Myocyte (in vitro differentiated cells): ENCODE results near the gene GJD2. TPM values are rescaled to one million over a fixed set of nuclear protein-coding genes. Genes with fewer than 3 reads are reported as not detected.

Experiments used
- DNase-seq: peaks from one replicate; pipeline ENCODE4 v3.0.0-alpha.2; 2012; ENCODE audit warnings: low read depth
- total RNA-seq: library from RNA; depleted of rRNA; stranded (reverse); fragments of >200 nt; gene quantifications from 2 replicates; pipeline ENCODE4 v1.2.3, GENCODE V29; 2014

GJD2 gene
- total RNA-seq, 1 donor from 2014 or later, result not detected

DNA sequence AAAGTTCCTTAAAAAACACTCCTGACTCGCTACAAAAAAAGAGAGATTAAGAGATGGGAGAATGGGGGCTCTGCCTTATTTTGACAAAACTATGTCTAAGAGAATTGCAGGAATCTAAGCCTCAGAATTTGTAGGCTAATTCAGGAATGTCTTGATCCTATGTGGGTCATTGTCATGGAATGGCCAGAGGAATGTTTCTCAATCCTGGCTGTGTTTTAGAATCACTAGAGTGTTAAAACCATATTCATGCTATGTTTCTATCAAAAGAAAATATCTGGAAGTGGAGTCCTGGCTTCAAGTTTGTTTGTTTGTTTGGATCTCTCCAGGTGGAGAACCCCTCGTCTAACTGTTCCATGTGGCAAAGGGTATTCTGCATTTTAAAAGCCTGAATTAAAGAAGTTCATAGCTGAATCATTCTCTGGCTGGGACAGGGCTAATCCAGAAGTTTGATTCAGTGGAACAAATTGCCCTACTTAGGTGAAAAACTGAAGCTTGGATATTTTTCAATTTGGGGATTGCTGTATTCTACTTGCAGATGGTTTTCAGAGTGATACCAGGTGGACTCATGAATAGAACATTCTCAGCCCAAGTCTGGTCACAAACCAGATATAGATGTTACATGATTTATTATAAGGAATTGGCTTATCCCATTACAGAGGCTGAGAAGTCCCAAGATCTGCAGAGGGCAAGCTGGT, 28.2 kb downstream of the GJD2 start:
- DNase-seq, result peak; percentile 79

DNA sequence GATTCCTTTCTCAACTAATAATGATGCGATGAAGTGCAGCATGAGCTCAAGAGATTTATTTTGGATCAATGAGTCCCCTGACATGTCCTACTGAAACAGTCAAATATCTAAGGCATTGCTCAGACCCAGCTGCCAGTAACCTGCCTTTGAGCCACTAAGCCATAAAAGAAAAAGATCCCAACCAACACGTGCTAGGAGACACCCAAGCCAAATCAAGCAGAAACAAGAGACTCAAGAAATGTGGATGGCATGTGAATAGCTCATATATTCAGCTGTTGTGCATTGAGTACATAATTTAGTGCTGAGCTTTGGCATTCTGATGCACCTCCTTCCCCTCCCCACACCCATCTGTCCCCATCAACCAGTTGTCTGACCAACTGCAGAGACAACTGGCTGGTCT, 29.2 kb downstream of the GJD2 start:
- peak; percentile 99 for DNase-seq

DNA sequence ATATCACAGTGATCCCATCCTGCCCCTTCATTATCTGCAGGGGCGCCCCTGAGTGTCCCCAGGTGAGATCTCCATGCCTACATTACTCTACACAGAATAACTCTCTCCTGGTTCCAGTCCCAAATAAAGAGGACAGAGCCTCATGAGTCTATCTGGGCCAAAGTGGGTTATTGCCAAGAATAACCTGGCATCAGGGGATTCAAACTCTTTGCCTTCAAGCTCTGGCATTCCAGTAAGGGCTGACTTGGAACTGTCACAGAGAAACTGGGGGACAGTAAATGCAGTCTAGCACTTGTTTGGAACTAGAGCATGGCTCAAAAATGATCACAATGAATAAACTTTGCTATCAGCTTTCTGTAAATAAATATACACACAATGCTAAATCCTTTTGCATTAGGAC, 30.3 kb downstream of the GJD2 start:
- DNase-seq, result peak; percentile 69

DNA sequence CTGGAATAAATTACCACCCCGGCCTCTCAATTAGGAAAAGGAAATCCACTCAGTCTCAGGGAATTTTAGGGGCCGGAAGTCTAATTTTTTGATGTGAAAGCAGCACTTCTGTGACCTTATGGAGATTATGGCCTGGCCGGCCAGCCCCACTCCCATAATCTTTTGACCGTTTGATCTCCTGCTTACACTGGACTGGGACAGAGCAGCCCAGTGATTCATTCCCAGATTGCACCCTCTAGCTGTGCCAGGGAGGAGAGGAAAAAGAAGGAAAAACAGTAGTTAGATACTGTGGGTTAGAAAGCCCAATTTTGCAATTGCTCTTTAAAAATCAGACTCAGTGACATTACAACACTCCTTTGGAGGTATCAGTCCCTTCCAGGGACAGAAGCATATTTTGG, 32.4 kb downstream of the GJD2 start:
- DNase-seq, result no peak

DNA sequence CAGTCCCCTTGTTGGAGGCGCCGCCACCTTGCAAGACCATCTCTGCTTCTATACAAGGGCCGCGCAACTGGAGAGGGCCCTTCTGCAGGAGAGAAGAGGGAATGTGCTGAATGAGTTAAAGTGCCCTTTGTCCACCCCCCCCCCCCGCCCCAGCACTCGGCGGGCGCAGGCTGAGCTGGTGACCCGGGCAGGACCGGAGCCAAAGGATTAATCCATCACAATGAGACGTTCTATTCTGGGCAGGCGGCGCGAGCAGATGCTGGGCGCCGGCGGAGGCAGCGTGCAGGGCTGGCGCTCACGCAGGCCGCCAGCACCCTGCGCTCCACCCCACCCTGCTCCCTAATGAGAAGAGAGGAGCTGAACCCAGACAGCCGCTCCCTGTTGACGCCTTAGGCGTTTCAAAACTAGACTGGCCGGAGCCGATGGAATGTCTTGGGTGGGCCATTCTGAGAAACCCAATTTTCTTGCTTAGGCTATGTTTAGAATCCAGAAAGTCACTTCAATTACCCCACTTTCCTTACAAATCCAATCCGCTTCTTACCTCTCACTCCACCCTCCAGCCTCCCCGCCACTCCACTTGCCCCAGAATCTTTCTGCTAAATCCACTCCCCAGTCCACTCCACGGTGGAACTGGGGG, 32.9 kb downstream of the GJD2 start:
- DNase-seq, result peak; percentile 97

DNA sequence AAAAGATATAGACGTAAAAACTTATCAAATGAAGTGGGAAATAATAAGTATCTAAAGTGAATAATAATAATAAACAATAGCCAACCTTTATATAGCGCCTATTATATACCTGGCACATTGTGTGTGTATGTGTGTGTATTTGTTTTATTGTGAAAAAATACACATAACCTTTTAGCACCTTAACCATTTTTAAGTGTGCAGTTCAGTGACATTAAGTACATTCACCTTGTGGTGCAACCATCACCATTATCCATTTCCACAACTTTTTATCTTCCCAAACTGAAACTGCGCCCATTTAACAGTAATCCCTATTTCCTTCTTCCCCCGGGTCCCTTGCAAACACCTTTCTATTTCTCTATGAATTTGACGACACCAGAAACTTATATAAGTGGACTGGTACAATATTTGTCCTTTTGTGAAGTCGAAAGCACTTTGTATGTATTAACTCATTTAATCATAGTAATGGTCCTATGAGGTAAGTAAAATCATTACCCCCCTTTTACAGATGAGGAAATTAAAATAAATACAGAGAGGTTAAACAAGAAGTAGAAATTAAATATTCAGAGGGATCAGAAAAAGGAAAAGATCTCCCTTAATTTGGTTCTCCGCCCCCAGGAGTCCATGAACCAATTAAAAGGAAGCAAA, 33.5 kb downstream of the GJD2 start:
- no peak for DNase-seq

DNA sequence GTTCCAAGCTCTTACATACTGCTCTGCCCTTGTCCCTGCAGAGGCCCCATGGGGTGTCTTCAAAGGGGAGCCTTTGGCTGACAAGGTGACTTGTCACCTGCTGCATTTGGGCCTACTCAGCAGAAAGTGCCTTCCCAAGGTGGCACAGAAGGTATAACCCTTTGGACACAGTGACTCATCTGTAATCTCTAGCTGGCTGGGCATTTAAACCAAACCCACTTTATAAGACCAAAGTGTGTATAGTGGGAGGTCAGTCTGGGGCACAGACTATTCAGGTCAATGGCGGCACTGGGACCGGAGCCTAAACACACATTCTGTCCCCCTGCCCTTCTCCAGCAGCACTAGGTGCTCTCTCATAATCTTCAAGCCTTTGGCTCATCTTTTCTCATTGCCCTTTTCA, 35.1 kb downstream of the GJD2 start:
- DNase-seq, result no peak

DNA sequence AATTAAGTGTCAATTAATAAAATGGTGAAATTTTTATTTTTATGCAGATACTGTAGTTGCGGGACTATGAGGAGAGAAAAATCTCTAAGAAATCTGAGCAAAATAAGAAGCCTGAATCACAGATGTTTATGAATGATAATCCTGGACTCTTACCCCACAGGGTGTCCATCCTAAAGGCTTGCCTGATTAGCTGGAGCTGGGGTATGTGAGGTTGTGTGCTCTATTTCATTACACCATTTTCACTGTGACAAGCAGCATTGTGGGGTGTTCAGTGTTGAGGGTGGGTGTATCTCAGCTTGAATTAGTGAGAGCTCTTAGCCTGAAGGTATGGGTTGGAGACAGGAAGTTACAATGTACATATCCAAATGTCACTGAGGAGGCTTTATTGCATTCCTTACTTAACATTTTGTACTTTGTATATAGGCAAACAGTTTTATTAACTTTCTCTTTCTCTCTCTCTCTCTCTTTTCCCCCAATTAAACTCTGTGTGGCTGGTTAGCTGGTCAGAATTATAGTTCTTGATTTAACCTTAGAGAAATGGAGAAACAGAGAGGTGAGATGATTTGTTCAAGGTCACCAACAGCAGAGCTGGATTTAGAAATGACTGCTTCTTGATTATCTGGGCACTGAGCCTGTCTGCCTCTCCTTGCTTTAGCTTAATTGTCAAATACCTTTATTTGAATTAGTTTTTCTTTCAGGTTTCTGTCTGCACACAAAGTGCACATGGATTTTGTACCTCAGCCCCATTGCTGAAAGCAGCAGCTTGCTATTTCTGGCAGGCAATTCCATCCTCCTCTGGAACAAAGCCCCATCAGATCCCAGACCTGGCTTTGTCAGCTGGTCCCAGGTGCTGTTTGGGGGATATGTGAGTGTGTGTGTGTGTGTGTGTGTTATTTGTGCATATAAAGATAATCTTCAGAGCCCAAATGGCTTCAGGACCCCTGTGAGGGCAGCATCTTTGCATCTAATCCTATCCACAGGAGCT, 35.8 kb downstream of the GJD2 start:
- no peak for DNase-seq

DNA sequence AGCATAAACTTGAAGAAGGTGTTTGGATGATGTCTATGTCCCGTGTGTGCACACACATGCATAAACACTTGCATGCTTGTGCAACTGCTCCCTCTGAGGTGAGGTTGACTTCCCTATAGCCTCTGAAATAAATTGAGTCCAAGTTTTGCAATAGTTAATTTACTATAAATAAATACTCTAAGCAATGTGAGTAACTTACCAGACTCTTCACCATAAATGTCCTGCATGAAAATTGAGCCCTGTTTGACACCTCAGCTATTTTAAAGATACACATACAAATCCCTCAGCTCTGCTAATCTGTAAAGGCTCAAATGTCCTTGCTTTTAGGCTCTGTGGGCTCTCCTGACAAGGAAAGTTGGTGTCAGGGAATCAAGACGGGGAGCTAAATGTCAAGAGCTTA, 37.1 kb downstream of the GJD2 start:
- DNase-seq, result peak; percentile 41

DNA sequence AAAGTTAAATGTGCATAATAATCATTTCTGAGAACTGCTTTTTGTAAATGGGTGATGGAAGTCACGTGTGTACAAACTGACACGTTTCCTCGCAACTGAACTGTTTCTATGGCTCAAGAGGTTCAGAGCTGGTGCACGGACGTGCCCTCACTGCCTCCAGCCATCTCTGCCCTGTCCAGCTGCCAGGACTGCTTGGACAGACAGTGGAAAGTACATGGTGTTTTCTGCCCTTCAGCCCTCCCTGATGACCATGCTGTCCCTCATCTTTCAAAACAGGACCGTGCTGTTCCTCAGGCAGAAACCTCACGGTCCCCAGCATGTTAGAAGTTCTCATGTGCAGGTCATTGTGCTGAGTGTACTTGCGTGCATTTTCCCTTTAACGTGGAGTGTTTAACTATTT, 38.7 kb downstream of the GJD2 start:
- DNase-seq, result peak; percentile 14

DNA sequence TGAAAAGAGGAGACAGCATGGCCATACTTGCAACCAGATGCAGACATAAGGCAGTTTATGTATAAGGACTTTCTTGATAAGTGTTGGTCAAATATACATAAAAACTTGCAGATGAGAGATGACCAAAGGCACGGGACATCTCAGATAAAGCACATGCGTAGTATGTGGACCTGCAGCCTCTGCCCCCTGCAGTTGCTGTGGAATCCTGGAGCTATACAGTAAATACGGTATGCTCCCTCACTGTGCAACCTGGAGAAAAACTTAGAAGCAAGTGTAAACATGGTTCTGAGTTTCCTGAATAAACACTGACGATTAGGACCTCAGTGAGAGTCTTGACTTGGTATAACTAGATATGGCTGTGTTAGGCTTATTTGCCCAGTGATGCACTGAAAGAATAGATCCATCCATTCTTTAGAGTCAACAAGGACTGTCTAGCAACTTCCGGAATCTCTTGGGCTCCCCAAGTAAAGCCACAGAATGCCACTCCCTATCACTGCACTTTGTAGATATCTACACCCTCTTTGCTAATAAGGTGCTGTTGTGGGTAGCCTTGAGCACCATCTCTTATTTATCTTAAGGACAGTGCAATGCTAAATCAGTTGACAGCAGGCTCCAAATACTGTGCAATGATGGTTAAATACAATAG, 40.2 kb downstream of the GJD2 start:
- no peak for DNase-seq

DNA sequence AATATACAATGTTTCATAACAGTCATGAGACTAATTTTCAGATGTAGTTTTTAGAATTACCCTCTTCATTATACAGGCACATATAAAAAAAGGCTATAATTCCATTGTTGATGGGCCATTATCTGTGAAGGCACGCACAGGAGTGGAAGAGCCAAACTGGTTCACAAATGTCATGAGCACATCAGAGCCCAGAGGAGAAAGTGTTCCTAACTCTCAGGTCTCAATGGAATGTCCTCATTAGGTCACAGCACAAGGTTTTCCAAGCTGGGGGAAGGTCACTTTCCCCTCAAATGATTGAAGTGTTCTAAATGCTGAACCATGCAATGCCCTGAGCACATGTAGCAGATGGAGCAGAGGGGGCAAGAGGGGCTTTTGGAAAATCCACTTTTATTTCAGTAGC, 41.2 kb downstream of the GJD2 start:
- DNase-seq, result no peak

DNA sequence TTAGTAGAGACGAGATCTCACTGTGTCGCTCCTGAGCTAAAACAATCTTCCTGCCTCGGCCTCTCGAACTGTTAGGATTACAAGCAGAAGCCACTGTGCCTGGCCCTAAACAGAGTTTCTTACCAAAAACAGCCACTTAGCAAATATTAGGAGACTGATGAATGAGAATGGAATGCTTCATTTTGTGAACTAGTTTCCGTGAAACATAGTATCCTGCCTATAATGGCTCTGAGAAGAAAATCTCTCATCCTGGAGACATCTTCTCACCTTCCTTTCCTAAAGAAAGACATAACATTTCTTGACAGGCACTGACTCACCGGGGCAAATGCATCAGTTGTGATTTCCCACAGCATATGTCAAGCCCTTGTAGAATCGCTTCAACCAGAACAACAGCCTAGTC, 44.9 kb downstream of the GJD2 start:
- DNase-seq, result peak; percentile 38

DNA sequence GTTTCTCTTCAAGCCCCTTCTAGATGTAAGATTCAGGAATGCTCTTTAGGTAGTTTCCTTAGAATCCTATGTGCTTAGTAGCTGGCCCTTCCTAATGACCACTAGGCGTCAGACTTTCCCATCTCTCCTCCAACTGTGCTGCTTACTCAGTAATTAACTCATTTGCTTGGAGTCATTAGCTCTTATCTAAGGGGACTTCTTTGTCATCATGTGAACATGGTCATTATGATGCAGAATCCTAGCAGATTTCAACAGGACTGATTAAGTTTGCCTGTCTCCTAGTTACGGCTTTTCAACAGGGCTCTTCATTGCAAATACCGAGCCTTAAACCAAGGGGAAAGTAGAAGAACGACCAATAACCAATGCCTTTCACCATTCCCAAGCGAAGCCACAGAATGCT, 46.4 kb downstream of the GJD2 start:
- peak; percentile 75 for DNase-seq

DNA sequence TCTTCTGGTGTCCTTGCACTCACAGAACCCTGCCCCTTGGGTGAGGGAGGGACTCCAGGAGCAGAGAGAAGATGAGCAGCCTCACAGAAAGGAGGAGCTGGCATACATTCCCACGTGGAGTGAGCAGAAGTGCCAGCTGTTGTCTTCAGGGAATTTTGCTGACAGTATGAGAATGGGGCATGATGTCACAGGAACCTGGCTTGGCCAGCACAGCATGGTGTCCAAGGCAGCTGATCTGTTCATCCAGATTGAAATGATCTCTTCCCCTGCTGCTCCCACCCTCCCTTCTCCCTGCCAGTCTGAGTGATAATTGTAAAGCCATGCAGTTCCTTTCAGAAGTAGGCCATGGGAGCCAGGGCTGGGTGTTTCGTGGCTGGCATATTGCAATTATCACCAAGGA, 53.3 kb downstream of the GJD2 start:
- peak; percentile 86 for DNase-seq

Other genes starting within 250 kb of the GJD2 start
- gene GOLGA8B, start 171.3 kb downstream of the GJD2 start, total RNA-seq, result 87.8 and 106 TPM in 2 replicates
- gene ACTC1, start 40.6 kb upstream of the GJD2 start, total RNA-seq, result 6,424 and 7,970 TPM in 2 replicates
- gene AQR, start 214.7 kb upstream of the GJD2 start, total RNA-seq, result 24.1 and 24.2 TPM in 2 replicates
- gene ZNF770, start 233.3 kb upstream of the GJD2 start, total RNA-seq, result 24.7 and 28.8 TPM in 2 replicates